Peyer's patch (tissue), 4 donors: Measurements from ENCODE around the gene TGDS. TPM values are rescaled to one million over a fixed set of nuclear protein-coding genes. Genes with fewer than 3 reads are reported as not detected.

ENCODE experiments used
- DNase-seq, 3 donors: peaks; one replicate each; pipeline ENCODE4 v3.0.0-alpha.2; 2017 to 2019
- H3K27ac ChIP-seq, 4 donors: fragments of 200-600 bp; sonication (generic); one replicate each; pipeline ENCODE4 v1.5.1; 2016 to 2019
- H3K27me3 ChIP-seq, 2 donors: fragments of 200-600 bp; sonication (generic); one replicate each; pipeline ENCODE4 v1.5.1; 2019
- H3K36me3 ChIP-seq, 3 donors: fragments of 200-600 bp; sonication (generic); one replicate each; pipeline ENCODE4 v1.5.1; 2016 to 2019
- H3K4me1 ChIP-seq, 4 donors: fragments of 200-600 bp; sonication (generic); one replicate each; pipeline ENCODE4 v1.5.1; 2016 to 2019
- H3K4me3 ChIP-seq, 4 donors: fragments of 200-600 bp; sonication (generic); 1 replicate in 3 of 4; 2 replicates in 1 of 4; pipeline ENCODE4 v1.5.1; 2016 to 2019; ENCODE audit warnings: mild to moderate bottlenecking in 1 of 4
- H3K9me3 ChIP-seq, 4 donors: fragments of 200-600 bp; sonication (generic); one replicate each; pipeline ENCODE4 v1.5.1; 2016 to 2019; ENCODE audit warnings: mild to moderate bottlenecking in 1 of 4
- POLR2A ChIP-seq, 2 donors: fragments of 450-650 bp; IDR thresholded peaks; one replicate each; pipeline ENCODE4 v1.5.1; 2017; ENCODE audit warnings: antibody characterized with exemption in 2 of 2, mild to moderate bottlenecking in 2 of 2, moderate library complexity in 2 of 2
- total RNA-seq, 4 donors: library from RNA; depleted of rRNA; stranded (reverse); fragments of >200 nt; gene quantifications; one replicate each; pipeline ENCODE4 v1.1.0, GENCODE V29; 2016
- TF ChIP-seq, protein P1 (sequence below), 6 experiments: fragments of 450-650 bp in 4 of 6; fragments of 200-600 bp in 2 of 6; sonication (generic) in 1 of 6; IDR thresholded peaks; one replicate each; pipeline ENCODE4 v1.5.1; 2017 to 2019; ENCODE audit warnings: antibody characterized with exemption in 6 of 6, mild to moderate bottlenecking in 3 of 6, moderate library complexity in 1 of 6

Gene TGDS
- total RNA-seq, 4 donors from 2014 or later, result 4.9 to 30.5 (median 11.4) TPM

GRCh38 chr13:94585543-94586101, 10.3 kb downstream of the TGDS start:
- Histone ChIP-seq H3K36me3 (peaks cover 0 to 50% (median 0%) of the 10 kb centered on the region in 3 donors), H3K4me1 (no peaks in the 10 kb centered on the region), H3K9me3 (no peaks in the 10 kb centered on the region), H3K4me3 (no peak overlapping the region), H3K27ac (no peak overlapping the region), H3K27me3 (no peaks in the 10 kb centered on the region)
- no peak for TF ChIP-seq POLR2A (IDR thresholded peaks at IDR 0.05)
- TF ChIP-seq, protein P1, sequence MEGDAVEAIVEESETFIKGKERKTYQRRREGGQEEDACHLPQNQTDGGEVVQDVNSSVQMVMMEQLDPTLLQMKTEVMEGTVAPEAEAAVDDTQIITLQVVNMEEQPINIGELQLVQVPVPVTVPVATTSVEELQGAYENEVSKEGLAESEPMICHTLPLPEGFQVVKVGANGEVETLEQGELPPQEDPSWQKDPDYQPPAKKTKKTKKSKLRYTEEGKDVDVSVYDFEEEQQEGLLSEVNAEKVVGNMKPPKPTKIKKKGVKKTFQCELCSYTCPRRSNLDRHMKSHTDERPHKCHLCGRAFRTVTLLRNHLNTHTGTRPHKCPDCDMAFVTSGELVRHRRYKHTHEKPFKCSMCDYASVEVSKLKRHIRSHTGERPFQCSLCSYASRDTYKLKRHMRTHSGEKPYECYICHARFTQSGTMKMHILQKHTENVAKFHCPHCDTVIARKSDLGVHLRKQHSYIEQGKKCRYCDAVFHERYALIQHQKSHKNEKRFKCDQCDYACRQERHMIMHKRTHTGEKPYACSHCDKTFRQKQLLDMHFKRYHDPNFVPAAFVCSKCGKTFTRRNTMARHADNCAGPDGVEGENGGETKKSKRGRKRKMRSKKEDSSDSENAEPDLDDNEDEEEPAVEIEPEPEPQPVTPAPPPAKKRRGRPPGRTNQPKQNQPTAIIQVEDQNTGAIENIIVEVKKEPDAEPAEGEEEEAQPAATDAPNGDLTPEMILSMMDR (IDR thresholded peaks at IDR 0.05), result no peak
- no peak for DNase-seq

DNA sequence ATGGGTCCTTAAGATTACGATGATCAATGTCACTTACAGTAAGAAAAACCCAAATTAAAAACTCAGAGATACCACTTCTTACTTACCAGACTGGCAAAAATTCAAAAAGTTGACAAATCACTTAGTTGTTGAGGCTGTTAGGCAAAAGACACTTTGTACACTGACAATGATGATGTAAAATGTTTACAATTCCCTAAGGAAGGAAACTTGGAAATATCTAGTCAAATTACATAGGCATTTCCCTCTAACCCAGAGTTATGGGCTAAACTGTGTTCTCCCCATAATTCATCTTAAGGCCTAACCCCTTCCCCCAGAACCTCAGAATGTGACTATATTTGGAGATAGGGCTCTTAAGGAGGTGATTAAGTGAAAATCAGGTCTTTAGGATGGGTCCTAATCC, 12.0 kb downstream of the TGDS start:
- Histone ChIP-seq H3K9me3 (no peaks in the 10 kb centered on the region), H3K4me3 (no peak overlapping the region), H3K4me1 (no peaks in the 10 kb centered on the region), H3K27ac (no peak overlapping the region), H3K27me3 (no peaks in the 10 kb centered on the region), H3K36me3 (peaks cover 0 to 54% (median 0%) of the 10 kb centered on the region in 3 donors)
- no peak for TF ChIP-seq POLR2A (IDR thresholded peaks at IDR 0.05)
- TF ChIP-seq, protein P1 (IDR thresholded peaks at IDR 0.05), result no peak
- DNase-seq, result no peak

DNA sequence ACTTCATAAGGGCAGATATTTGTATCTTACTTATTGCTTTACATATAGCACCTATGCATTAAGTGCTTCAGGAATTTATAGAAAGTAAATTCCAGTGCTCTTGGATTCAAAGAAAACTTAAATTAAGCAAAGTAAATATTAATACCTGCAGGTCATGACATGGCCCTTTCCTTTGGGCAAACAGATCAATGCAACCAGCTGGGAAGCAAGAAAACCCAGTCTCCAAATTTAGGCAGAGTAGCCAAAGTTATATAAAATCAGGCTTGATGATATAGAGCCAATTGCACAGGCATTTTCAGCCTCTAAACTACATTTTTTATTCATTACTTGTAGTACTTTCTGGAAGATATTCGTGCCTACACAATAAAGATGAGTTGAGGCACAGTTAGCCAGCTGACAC, 16.9 kb downstream of the TGDS start:
- TF ChIP-seq POLR2A (IDR thresholded peaks at IDR 0.05), result no peak
- TF ChIP-seq, protein P1 (IDR thresholded peaks at IDR 0.05), result no peak
- Histone ChIP-seq H3K9me3 (no peaks in the 10 kb centered on the region), H3K4me1 (no peaks in the 10 kb centered on the region), H3K36me3 (peaks cover 0 to 88% (median 0%) of the 10 kb centered on the region in 3 donors), H3K4me3 (no peak overlapping the region), H3K27me3 (no peaks in the 10 kb centered on the region), H3K27ac (no peak overlapping the region)
- DNase-seq, result no peak

GRCh38 chr13:94569615-94570014, 26.3 kb downstream of the TGDS start:
- Histone ChIP-seq H3K36me3 (peaks cover 0 to 46% (median 0%) of the 10 kb centered on the region in 3 donors), H3K27me3 (no peaks in the 10 kb centered on the region), H3K4me3 (no peak overlapping the region), H3K27ac (no peak overlapping the region), H3K4me1 (no peaks in the 10 kb centered on the region), H3K9me3 (no peaks in the 10 kb centered on the region)
- TF ChIP-seq, protein P1 (IDR thresholded peaks at IDR 0.05), result no peak
- TF ChIP-seq POLR2A (IDR thresholded peaks at IDR 0.05), result no peak
- no peak for DNase-seq

GRCh38 chr13:94568443-94568842, 27.5 kb downstream of the TGDS start:
- Histone ChIP-seq H3K36me3 (peaks cover 0 to 35% (median 0%) of the 10 kb centered on the region in 3 donors), H3K27me3 (no peaks in the 10 kb centered on the region), H3K27ac (no peak overlapping the region), H3K4me3 (no peak overlapping the region), H3K9me3 (no peaks in the 10 kb centered on the region), H3K4me1 (no peaks in the 10 kb centered on the region)
- no peak for TF ChIP-seq POLR2A (IDR thresholded peaks at IDR 0.05)
- TF ChIP-seq, protein P1 (IDR thresholded peaks at IDR 0.05), result no peak
- DNase-seq, result no peak

GRCh38 chr13:94567581-94567980, 28.4 kb downstream of the TGDS start:
- H3K27ac ChIP-seq, result no peak overlapping the region
- no peaks in the 10 kb centered on the region for H3K9me3 ChIP-seq
- TF ChIP-seq POLR2A (IDR thresholded peaks at IDR 0.05), result no peak
- TF ChIP-seq, protein P1 (IDR thresholded peaks at IDR 0.05), result no peak
- H3K27me3 ChIP-seq, result no peaks in the 10 kb centered on the region
- no peak overlapping the region for H3K4me3 ChIP-seq
- no peak for DNase-seq
- H3K4me1 ChIP-seq, result no peaks in the 10 kb centered on the region
- peaks cover 0 to 26% (median 0%) of the 10 kb centered on the region in 3 donors for H3K36me3 ChIP-seq
